Measurements from ENCODE around the gene ARMS2. TPM values are rescaled to one million over a fixed set of nuclear protein-coding genes. Genes with fewer than 3 reads are reported as not detected.

ARMS2 gene
- total RNA-seq, 1 experiment from 2014 or later = not detected

GRCh38 chr10:122419016-122419415 is 35.4 kb upstream of the ARMS2 start (continued):
- TF ChIP-seq E2F5 (CRISPR knock-in tag; IDR thresholded peaks at IDR 0.05) (no peak), RORB (CRISPR knock-in tag; IDR thresholded peaks at IDR 0.05) (no peak), AR (CRISPR knock-in tag; IDR thresholded peaks at IDR 0.05) (no peak)

GRCh38 chr10:122419876-122420623 is 34.4 kb upstream of the ARMS2 start:
- no peak for TF ChIP-seq ZNF671 (CRISPR knock-in tag; IDR thresholded peaks at IDR 0.05)
- TF ChIP-seq ZNF396 (CRISPR knock-in tag; IDR thresholded peaks at IDR 0.05; ENCODE audit: borderline replicate concordance) = no peak
- TF ChIP-seq TEAD1 (CRISPR knock-in tag; IDR thresholded peaks at IDR 0.05) = no peak
- TF ChIP-seq ZMAT4 (CRISPR knock-in tag; IDR thresholded peaks at IDR 0.05) = no peak
- TF ChIP-seq STAT6 (CRISPR knock-in tag; conservative IDR thresholded peaks at IDR 0.05; ENCODE audit: low read depth) = no peak
- TF ChIP-seq HMGXB4 (CRISPR knock-in tag; IDR thresholded peaks at IDR 0.05) = no peak
- TF ChIP-seq NFE2L1 (CRISPR knock-in tag; IDR thresholded peaks at IDR 0.05) = no peak
- TF ChIP-seq PRRX2 (CRISPR knock-in tag; IDR thresholded peaks at IDR 0.05) = no peak
- no peak for TF ChIP-seq NFYB (CRISPR knock-in tag; conservative IDR thresholded peaks at IDR 0.05; ENCODE audit: low read depth)
- TF ChIP-seq MXD4 (CRISPR knock-in tag; IDR thresholded peaks at IDR 0.05; ENCODE audit: borderline replicate concordance) = no peak
- no peak for TF ChIP-seq ZNF532 (CRISPR knock-in tag; IDR thresholded peaks at IDR 0.05; ENCODE audit: borderline replicate concordance)
- DNase-seq (ENCODE audit: low spot score) = no peak
- no peak for ATAC-seq
- H3K27ac Mint-ChIP-seq = no peak overlapping the region
- no peaks in the 10 kb centered on the region for H3K9me3 Mint-ChIP-seq
- no peaks in the 10 kb centered on the region for H3K27me3 Mint-ChIP-seq (ENCODE audit: low read depth)
- ChIA-PET CTCF (interaction anchor here (1.0 to 1.4 kb wide), 3 partner anchors 15 to 151 kb away, joined by 3 to 11 read pairs (median 9); no protein-coding TSS in a partner anchor), POLR2A (no interaction called here)
- H3K36me3 Mint-ChIP-seq = peaks cover 42% of the 10 kb centered on the region
- peaks cover 7% of the 10 kb centered on the region for H3K4me1 Mint-ChIP-seq
- H3K4me3 Mint-ChIP-seq = no peak overlapping the region
